GM21576 (cell line): ENCODE data around the gene CXCL11.
"Not testable (repeated sequence)": the region's sequence is repeated elsewhere in the genome, so short reads cannot be mapped to it uniquely, and the experiment has no call there.

Source experiments
- ATAC-seq: cut with Tn5 transposase; IDR thresholded peaks from one replicate; pipeline ENCODE4 v1.9.1; 2021; ENCODE audit warnings: mild to moderate bottlenecking, moderate library complexity; ENCODE audit not compliant: unreplicated experiment

CXCL11 gene

GRCh38 chr4:76043306-76043705 is 7.4 kb upstream of the CXCL11 start:
- ATAC-seq = not testable (repeated sequence)

- ATAC-seq = not testable (repeated sequence)
These were observed 6.5 kb upstream of the CXCL11 start for GRCh38 chr4:76042241-76042998.

- no peak for ATAC-seq
These were observed 985 bp upstream of the CXCL11 start for GRCh38 chr4:76036855-76037254.

- ATAC-seq = no peak
These were observed 729 bp downstream of the CXCL11 start for GRCh38 chr4:76035141-76035540.

GRCh38 chr4:76029300-76029699 is 6.6 kb downstream of the CXCL11 start:
- ATAC-seq = no peak

GRCh38 chr4:76028350-76028765 is 7.5 kb downstream of the CXCL11 start:
- ATAC-seq = no peak

- ATAC-seq = no peak
These were observed 11.8 kb downstream of the CXCL11 start for GRCh38 chr4:76024065-76024464.

GRCh38 chr4:76023389-76023788 is 12.5 kb downstream of the CXCL11 start, which contains the start of gene CXCL10:
TSS of gene CXCL10 (minus strand) at chr4:76023497. CDS start at chr4:76023431, 66 bp downstream.
- no peak for ATAC-seq

GRCh38 chr4:76022677-76023076 is 13.2 kb downstream of the CXCL11 start:
- ATAC-seq = no peak

GRCh38 chr4:76022031-76022430 is 13.8 kb downstream of the CXCL11 start:
- no peak for ATAC-seq

- no peak for ATAC-seq
These were observed 18.7 kb downstream of the CXCL11 start for GRCh38 chr4:76017056-76017686.

GRCh38 chr4:76016393-76016792 is 19.5 kb downstream of the CXCL11 start:
- ATAC-seq = peak; percentile 61

- no peak for ATAC-seq
These were observed 22.3 kb downstream of the CXCL11 start for GRCh38 chr4:76013540-76013939.

GRCh38 chr4:76012388-76012801 is 23.5 kb downstream of the CXCL11 start:
- no peak for ATAC-seq

GRCh38 chr4:76011700-76012387 is 24.0 kb downstream of the CXCL11 start:
- peak; percentile 76 for ATAC-seq

GRCh38 chr4:76011018-76011670 is 24.7 kb downstream of the CXCL11 start:
- no peak for ATAC-seq

- ATAC-seq = no peak
These were observed 25.3 kb downstream of the CXCL11 start for GRCh38 chr4:76010576-76010975.

- no peak for ATAC-seq
These were observed 26.6 kb downstream of the CXCL11 start for GRCh38 chr4:76009311-76009710.

- no peak for ATAC-seq
These were observed 28.6 kb downstream of the CXCL11 start, which contains the start of gene CXCL9 for GRCh38 chr4:76007089-76007862. TSS of gene CXCL9 (minus strand) at chr4:76007509. CDS start at chr4:76007449, 60 bp downstream.

- no peak for ATAC-seq
These were observed 32.2 kb downstream of the CXCL11 start for GRCh38 chr4:76003620-76004019.
